GM18502 (cell line): ENCODE measurements around the gene NIN.

ENCODE experiments used
- ATAC-seq: cut with Tn5 transposase; IDR thresholded peaks from one replicate; pipeline ENCODE4 v1.9.1; 2021; ENCODE audit warnings: mild to moderate bottlenecking; ENCODE audit not compliant: unreplicated experiment, poor library complexity

Gene NIN, protein sequence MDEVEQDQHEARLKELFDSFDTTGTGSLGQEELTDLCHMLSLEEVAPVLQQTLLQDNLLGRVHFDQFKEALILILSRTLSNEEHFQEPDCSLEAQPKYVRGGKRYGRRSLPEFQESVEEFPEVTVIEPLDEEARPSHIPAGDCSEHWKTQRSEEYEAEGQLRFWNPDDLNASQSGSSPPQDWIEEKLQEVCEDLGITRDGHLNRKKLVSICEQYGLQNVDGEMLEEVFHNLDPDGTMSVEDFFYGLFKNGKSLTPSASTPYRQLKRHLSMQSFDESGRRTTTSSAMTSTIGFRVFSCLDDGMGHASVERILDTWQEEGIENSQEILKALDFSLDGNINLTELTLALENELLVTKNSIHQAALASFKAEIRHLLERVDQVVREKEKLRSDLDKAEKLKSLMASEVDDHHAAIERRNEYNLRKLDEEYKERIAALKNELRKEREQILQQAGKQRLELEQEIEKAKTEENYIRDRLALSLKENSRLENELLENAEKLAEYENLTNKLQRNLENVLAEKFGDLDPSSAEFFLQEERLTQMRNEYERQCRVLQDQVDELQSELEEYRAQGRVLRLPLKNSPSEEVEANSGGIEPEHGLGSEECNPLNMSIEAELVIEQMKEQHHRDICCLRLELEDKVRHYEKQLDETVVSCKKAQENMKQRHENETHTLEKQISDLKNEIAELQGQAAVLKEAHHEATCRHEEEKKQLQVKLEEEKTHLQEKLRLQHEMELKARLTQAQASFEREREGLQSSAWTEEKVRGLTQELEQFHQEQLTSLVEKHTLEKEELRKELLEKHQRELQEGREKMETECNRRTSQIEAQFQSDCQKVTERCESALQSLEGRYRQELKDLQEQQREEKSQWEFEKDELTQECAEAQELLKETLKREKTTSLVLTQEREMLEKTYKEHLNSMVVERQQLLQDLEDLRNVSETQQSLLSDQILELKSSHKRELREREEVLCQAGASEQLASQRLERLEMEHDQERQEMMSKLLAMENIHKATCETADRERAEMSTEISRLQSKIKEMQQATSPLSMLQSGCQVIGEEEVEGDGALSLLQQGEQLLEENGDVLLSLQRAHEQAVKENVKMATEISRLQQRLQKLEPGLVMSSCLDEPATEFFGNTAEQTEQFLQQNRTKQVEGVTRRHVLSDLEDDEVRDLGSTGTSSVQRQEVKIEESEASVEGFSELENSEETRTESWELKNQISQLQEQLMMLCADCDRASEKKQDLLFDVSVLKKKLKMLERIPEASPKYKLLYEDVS (N-terminal part only)

DNA sequence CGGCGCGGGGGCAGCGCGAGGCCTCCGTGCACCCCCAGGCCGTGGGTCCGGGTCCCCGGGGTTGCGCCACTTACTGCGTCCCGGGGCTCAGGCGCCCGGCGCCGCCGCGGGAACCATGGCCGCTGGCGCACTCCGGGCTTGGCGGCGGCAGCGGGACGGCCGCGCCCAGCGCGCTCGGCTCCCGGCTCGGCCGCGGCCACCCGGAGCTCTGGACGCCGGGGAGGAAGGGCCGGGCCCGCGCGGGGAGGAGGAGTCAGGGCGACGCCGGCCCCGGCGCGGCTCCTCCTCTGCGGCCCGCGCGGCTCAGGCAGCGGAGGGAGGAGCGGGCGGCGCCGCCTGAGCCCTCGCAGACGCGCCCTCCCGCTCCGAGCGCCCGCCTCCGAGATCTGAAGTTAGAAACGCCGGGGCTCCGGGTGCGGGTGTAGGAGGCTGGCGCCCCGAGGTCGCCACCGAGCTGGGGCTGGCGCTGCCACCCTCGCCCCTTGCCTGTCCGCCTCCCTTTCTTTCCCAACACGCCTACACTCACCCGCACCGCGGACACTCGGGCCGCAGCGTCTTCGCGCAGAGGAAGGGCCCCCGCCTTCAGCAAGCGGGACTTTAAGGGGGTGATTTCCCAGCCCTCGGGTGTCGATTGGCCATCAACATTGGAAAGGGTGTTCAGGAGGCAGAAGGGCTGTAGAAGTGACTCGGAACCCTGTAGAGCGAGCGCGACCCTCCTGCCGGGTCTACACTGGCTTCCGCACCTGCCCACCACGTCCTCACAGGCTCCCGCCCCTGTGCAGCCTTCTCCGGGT lies at the start of gene NIN:
TSS of gene NIN (minus strand) at position 231 of the 794 bp plus-strand sequence. CDS start 9,106 bp downstream, outside the sequence.
- peak; percentile 82 for ATAC-seq

DNA sequence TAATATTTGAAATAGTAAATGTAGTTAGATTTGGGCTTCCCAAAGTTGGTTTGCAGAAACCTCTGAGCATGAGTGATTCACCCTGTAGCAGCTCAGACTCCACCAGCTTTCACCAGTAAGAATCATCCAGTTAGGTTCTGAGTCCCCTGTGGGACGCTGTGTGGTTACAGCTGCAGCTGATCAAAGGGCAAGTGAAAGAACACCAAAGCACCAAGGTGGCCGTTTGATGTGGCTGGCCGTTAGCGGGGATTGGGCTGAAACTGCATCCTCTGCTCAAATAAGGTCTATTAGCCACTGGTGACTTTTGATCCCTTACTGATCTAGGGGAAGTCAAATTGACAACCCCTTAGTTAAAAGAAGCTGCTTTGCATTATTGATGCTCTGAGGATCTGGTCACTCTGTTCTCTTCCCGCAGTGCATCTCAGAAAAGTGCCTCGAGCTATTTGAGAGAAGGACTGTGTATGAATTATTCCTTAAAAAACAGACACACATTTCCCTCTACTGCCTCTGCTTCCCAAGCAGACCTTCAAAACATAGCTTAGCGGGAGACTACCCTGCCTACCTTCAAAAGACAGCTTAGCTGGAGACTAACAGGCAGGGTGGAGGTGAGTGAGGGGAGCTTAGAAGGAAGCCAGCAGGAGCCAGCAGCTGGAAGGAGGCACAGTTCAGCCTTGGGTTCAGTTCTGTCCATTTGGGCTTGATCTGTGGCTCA lies 44.6 kb upstream of the NIN start:
- ATAC-seq, result peak; percentile 89

DNA sequence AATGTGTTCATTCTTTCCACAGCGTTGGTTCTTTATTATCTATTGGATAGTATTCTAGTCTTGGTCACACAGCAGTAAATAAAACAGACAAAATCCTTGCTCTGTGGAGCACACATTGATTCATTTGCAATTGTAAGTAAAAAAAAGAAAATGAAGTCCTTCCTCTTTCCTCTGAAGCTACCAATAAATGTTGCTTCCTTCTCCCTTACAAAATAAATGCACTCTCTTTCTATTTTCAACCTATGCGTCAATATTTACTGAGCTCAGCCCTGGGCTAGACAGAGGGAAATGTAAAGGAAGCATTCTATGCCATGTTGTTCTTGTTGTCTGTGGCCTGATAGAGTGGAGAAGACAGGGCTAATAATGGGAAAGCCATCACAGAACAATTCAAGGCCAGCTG lies 43.8 kb upstream of the NIN start:
- no peak for ATAC-seq

DNA sequence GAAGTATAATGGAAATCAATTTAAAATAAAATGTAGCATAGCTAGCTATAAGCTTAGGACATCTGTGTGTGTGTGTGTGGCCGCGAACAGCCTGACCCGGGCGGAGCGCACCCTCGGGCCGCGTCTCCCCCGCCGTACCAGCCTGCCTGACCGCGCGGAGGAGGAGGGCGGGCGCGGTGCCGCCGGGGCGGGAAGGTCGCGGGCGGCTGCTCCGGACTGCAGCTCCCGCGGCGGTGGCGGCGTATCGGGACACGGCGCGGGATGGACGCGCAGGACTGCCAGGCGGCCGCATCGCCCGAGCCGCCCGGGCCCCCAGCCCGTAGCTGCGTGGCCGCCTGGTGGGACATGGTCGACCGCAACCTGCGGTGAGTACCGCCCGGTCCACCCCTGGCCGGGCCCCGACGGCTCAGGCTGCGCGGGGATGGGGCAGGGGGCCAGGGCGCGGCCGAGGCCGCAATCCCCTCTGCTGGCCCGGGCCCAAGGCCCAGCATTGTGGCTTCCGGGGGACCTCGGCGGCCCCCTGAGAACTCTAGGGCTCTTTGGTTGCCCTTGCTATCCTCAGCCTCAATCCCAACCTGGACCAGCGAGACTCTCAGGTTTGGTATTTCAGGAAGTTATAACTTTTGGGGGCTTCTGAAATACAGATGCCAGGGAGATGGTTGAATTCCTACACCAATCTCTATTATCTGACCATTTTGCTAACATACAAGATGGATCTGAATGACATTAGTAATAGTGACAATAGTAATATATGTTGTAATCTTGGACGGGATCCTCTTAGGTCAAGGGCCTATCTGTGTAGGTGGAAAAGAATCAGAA lies 41.2 kb upstream of the NIN start, which contains the start of gene ABHD12B:
TSS of gene ABHD12B (plus strand) at position 140 of the 819 bp plus-strand sequence. CDS start at position 262, 122 bp downstream.
- no peak for ATAC-seq

DNA sequence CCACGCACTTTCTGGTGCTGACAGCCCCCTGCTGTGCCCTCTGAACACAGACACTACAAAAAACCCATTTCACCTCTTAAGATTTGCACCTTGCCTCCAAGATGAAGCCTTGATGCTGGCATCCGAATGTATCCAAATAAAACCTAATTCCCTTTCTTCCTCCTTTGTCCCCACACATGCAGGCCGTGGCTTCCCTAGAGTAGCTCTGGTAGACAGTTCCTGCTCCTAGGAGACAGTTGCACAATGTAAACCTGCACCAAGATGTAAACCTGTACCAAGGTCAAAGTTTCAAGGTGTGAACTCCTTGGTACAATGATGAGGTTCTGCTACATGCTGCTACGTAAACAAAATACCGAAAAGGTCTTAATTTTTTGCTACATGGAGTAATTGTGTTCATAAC lies 40.3 kb upstream of the NIN start:
- no peak for ATAC-seq

DNA sequence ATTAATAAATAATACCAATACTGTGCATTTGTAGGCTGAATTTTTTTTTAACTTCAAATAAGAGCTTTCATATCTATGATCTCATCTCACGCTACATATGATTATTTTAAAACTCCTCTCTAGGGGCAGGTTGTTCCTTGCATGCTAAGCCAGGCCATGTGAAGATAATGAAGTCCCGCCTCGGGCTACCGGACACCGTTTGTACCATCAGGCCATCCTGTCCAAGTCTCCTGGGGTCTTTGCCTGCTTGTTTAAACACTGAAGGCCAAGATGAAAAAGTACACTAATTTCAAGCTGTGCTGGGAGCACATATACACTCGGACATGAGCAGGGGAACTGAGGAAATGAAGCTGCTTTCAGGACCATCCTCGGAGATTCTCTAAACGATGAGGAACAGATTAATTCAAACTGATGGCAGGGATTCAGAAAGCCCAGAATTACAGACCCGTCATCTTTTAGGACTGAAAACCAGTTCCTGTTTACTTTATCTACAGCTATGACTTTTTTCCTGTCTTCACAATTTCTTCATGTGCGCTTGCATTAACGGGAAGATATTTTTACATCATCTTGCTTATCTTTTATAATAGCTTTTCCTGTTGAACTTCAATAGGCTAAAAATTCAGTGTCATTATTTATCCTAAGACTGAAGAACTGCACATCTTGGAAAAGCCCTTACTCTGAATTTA lies 34.6 kb upstream of the NIN start:
- no peak for ATAC-seq

DNA sequence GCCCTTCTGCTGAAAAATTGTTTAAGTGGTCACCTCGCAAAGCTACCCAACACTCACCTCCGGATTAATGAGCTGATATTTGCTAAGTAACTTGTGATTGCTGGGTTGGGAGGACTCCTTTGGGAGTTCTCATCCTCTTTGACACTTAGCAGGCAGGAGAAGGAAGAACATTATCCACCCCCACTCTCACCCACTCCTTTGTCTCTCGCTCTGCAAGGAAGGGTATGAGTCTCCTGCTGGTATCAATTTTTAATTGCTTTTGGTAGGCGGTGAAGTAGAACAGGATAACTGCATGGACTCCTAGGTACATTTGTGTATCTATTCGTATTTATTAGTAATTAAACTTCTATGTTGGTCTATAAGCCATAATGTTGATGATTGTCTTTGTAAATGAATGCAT lies 34.0 kb upstream of the NIN start:
- ATAC-seq, result no peak

DNA sequence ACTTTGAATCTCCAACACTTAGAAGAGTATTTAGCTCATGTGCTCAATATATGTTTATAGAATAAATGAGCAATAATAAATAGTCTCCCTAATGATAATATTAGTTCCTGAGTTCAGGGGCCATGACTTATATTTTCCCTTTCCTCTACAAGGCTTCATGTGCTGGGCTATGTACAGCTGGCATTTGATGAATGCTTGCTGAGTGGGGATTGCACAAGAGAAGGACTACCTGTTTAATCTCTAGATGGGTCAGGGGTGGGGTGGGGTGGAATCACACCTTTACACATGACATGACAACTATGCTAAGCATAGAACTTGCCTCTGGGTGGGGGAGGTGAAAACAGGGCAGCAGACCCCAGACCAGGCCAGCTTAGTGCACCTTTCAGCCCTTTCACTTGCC lies 33.3 kb upstream of the NIN start:
- ATAC-seq, result no peak

DNA sequence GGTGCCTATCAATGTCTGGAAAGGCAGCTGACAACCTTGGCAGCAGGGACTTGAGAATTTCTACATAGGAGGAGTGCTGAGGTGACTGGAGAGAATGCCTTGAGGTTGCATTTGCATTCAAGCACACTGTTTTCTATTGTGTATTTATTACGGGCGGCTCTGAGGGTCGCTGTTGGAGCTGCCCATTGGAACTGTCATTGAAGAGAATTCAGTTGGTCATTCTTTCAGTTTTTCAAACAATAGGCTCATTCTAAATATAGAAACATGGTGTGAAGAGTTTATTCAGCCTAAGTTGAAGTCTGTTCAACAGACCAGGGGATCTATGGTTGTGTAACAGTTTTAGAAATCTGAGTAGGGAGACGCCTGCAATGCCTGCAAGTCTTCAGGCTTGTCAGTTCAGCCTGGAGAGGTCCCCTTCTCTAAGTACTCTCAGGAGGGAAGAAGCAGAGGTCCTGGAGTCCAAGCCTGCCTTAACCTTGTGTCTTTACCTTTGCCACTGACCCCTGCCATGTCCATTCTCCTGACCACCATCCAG lies 31.1 kb upstream of the NIN start:
- ATAC-seq, result no peak

DNA sequence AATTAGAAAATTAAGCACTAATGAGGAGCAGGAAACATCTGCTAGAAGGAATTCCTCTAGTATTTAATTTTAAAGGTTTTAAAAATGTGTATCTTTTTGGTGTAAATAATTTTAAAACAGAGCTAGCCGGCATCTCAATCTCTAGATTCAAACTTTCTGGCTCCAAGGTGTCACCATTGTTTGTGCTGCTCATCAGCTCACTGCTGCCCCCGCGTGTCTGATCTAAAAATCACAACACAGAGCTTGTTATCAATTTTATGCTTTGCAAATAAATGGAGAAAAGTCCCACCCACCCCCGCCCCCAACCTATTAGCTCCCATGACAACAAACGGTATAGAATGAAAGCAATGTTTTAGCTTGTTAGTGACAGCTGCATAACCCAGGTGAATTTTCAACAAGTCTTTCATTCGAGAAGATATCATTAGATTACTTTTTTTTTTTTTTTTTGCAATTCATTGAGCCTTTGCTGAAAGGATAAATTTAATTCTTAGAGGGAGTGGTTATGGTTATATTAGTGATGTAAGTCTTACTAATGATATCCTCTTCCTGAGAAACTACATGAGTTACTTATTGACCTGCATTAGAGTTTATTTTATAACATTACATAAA lies 29.6 kb upstream of the NIN start:
- peak; percentile 55 for ATAC-seq

DNA sequence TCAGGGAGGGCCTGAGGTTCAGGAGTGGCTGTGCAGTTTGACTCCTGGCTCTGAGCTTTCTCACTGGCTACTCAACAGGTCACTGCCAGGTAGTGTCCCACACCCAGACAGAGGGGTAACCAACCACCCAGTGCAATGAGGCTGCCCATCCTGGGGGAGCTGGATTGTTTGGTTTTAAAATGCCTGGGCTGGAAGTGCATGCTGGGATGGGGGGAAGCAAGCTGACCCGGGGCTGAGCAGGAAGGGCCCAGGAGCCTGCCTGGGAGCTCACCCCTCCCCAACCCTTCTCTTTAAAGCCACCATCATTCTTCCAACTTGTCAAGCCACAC lies 28.3 kb upstream of the NIN start:
- ATAC-seq, result no peak

DNA sequence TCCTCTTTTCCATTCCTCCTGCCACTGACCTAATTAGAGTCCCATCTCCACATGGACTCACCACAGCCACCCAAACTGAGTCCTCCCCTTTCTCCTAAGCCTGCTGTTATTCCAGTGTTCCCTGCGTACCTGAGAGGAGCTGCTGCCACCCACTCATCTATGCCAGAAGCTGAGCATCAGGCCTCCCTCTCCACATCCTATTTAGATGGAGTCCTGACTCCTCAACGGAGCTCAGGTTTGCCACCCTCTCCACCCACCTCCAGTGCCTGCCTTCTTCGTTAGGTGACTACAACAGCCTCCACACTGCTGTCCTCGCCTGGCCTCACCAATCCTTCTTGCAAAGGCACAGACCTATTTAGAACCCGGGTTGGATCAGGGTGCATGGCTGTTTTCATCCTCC lies 25.7 kb upstream of the NIN start:
- no peak for ATAC-seq

DNA sequence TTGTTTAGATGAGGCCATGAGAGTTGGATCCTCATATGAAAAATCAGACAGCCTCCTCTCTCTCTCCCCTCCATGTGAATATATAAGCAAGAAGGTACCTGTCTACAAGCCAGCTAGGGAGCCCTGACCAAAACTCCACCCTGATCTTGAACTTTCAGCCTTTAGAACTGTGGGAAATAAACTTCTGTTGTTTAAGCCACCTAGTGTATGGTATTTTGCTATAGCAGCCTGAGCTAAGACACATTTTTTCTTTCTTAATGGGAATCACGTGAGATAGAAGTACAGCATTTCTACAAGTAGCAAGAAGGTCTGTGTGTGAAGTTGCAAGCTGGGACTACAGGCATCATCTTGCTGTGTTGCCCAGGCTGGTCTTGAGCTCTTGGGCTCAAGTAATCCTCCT lies 24.6 kb upstream of the NIN start:
- no peak for ATAC-seq

DNA sequence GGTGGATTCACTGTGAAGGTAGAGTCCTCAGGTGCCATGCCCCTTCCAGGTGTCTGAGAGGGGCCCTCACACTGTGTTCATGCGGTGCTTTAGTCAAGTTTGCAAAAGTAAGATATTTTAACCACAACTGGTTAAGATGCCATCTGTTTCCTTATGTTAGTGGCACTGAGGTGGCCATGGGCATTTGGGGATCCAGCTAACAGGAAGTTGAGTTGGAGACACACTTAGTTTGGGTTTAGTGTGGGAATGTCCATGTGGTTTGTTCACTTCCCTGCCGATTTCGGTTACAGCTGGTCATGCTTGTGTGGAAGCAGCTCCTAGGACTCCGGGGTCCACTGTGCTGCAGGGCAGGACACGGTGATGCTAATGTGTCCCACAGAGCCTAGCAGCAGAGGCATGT lies 23.6 kb upstream of the NIN start:
- no peak for ATAC-seq

DNA sequence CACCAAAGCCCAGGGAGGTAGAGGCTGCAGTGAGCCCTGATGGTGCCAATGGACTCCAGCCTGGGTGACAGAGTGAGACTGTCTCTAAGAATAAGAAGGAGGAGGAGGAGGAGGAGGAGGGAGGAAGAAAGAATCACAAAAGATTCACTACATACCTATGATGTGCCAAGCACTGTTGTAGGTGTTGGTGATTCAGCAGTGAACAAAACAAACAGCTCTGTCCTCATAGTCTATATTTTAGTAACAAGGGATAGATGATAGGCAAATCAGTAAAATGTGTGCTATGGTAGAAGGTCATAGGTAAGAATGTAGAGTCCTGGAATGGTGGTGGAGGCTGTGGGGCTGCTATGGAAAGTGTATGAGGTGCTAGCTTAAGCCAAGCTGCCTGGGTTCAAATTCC lies 22.9 kb upstream of the NIN start:
- ATAC-seq, result no peak

DNA sequence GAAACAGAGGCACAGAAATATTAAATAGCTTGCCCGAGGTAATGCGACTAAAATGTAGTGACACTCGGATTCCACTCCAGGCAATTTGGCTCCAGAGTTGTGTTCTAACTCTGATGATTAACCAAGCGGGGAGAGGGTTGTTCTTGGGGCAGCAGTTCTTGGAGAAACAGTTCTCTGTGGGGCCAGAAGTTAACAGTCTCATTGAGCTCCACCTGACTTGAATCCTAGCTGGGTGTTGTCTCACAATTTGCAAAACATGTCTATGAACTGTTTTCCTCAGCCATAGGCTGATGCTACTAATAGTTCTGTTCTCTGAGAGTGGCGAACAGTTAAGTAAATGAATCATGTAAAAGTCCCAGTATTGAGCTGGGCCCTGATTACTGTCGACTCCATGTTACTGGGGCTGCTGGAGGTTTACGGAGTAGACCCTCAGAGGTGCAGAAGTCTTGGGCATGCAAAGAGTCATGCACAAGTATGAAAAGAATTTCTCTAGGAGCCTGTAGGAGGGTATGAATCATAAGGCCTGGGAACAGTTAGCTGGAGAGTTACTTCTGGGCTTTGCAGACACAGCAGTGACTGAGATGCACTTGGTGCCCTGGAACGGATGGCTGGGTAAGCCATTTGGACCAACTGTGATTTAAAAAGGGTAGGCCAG lies 15.4 kb upstream of the NIN start:
- ATAC-seq, result no peak

DNA sequence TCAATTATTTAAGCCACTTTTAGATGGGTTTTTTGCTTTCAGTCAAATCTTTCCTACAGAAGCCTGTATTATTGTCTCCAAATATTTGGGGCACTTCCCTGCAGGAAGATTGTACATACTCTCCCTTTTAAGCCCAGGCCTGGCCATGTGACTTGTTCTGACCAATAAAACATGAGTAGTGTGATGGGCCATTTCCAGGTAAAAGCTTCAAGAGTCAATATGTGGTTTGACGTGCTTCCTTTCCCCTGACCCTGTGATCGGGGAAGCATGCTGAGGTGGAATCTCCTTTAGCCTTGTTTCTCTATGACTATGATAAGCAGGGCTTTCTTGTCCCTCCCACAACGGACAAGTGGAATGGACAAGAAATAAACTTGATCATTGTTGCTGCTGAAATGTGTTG lies 14.2 kb upstream of the NIN start:
- ATAC-seq, result no peak
